ENCODE results near the gene PSMB3. TPM values are rescaled to one million over a fixed set of nuclear protein-coding genes. Genes with fewer than 3 reads are reported as not detected.
A peak's percentile ranks its signal among the peaks of the same experiment; 100 is the strongest.

The PSMB3 gene
- total and polyA plus RNA-seq, 9 of the 15 experiments (the other 6 are each of a cell fraction or from before 2014, with no cell fraction given), result 460 to 2,775 (median 574) TPM

DNA sequence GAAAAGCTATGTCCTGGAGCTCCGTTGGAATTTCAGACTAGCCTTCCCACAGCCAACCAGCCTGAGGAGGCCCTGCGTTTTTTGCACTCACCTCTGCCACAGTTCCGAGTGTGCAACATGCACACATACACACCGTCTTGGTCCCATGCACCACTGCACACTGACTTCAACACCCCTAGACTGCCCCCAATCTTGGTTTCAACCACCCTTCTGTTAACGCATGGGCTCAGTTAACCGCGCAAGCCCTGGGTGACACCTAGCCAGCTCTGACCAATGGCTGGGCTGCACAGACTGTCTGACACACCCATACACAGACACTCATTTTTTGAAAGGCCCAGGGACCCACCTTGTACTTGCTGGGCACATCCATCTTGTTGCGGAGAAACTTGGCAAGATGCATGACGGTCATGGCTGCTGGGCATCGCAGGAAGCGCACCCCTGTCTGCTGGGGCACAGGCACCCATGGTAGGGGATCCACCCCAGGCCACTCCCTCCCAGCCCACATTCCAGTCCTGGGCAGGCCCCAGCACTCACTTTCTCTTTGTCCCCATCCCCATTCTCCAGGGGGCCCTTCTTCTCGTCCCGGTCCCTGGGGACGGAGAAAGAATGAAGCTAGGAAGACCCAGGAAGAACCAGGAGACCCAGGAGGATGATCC is 14.4 kb upstream of the PSMB3 start:
- H3K36me3 ChIP-seq (ENCODE audit: control insufficient read depth, insufficient read depth, low read length), result peaks cover 71% of the 10 kb centered on the region; the same call in 2 of the 3 replicates
- no peak for FAIRE-seq
- intact Hi-C loops (cut with micrococcal nuclease) (no loop called here), in situ Hi-C loops (cut with MboI) (no loop called here)
- no TSS peak for BruUV-seq (replicated peaks)
- TF ChIP-seq, protein P1, sequence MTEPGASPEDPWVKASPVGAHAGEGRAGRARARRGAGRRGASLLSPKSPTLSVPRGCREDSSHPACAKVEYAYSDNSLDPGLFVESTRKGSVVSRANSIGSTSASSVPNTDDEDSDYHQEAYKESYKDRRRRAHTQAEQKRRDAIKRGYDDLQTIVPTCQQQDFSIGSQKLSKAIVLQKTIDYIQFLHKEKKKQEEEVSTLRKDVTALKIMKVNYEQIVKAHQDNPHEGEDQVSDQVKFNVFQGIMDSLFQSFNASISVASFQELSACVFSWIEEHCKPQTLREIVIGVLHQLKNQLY (CRISPR knock-in tag; conservative IDR thresholded peaks at IDR 0.05), result no peak
- TF ChIP-seq COPS2 (conservative IDR thresholded peaks at IDR 0.05), result no peak
- no peak for TF ChIP-seq ERF (CRISPR knock-in tag; IDR thresholded peaks at IDR 0.05)
- peak; percentile 42 for TF ChIP-seq POLR2G (IDR thresholded peaks at IDR 0.05; ENCODE audit: low read depth, low read length)
- TF ChIP-seq, protein P2, sequence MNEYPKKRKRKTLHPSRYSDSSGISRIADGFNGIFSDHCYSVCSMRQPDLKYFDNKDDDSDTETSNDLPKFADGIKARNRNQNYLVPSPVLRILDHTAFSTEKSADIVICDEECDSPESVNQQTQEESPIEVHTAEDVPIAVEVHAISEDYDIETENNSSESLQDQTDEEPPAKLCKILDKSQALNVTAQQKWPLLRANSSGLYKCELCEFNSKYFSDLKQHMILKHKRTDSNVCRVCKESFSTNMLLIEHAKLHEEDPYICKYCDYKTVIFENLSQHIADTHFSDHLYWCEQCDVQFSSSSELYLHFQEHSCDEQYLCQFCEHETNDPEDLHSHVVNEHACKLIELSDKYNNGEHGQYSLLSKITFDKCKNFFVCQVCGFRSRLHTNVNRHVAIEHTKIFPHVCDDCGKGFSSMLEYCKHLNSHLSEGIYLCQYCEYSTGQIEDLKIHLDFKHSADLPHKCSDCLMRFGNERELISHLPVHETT (CRISPR knock-in tag; conservative IDR thresholded peaks at IDR 0.05 in 1 of 2, IDR thresholded peaks at IDR 0.05 in 1 of 2), result no peak
- TF ChIP-seq, protein P3, sequence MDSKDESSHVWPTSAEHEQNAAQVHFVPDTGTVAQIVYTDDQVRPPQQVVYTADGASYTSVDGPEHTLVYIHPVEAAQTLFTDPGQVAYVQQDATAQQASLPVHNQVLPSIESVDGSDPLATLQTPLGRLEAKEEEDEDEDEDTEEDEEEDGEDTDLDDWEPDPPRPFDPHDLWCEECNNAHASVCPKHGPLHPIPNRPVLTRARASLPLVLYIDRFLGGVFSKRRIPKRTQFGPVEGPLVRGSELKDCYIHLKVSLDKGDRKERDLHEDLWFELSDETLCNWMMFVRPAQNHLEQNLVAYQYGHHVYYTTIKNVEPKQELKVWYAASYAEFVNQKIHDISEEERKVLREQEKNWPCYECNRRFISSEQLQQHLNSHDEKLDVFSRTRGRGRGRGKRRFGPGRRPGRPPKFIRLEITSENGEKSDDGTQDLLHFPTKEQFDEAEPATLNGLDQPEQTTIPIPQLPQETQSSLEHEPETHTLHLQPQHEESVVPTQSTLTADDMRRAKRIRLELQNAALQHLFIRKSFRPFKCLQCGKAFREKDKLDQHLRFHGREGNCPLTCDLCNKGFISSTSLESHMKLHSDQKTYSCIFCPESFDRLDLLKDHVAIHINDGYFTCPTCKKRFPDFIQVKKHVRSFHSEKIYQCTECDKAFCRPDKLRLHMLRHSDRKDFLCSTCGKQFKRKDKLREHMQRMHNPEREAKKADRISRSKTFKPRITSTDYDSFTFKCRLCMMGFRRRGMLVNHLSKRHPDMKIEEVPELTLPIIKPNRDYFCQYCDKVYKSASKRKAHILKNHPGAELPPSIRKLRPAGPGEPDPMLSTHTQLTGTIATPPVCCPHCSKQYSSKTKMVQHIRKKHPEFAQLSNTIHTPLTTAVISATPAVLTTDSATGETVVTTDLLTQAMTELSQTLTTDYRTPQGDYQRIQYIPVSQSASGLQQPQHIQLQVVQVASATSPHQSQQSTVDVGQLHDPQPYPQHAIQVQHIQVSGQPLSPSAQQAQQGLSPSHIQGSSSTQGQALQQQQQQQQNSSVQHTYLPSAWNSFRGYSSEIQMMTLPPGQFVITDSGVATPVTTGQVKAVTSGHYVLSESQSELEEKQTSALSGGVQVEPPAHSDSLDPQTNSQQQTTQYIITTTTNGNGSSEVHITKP (IDR thresholded peaks at IDR 0.05; ENCODE audit: partially characterized antibody), result peak; percentile 28
- TF ChIP-seq, protein P4, sequence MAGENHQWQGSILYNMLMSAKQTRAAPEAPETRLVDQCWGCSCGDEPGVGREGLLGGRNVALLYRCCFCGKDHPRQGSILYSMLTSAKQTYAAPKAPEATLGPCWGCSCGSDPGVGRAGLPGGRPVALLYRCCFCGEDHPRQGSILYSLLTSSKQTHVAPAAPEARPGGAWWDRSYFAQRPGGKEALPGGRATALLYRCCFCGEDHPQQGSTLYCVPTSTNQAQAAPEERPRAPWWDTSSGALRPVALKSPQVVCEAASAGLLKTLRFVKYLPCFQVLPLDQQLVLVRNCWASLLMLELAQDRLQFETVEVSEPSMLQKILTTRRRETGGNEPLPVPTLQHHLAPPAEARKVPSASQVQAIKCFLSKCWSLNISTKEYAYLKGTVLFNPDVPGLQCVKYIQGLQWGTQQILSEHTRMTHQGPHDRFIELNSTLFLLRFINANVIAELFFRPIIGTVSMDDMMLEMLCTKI (IDR thresholded peaks at IDR 0.05; ENCODE audit: partially characterized antibody), result no peak
- TF ChIP-seq, protein P5, sequence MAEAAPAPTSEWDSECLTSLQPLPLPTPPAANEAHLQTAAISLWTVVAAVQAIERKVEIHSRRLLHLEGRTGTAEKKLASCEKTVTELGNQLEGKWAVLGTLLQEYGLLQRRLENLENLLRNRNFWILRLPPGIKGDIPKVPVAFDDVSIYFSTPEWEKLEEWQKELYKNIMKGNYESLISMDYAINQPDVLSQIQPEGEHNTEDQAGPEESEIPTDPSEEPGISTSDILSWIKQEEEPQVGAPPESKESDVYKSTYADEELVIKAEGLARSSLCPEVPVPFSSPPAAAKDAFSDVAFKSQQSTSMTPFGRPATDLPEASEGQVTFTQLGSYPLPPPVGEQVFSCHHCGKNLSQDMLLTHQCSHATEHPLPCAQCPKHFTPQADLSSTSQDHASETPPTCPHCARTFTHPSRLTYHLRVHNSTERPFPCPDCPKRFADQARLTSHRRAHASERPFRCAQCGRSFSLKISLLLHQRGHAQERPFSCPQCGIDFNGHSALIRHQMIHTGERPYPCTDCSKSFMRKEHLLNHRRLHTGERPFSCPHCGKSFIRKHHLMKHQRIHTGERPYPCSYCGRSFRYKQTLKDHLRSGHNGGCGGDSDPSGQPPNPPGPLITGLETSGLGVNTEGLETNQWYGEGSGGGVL (CRISPR knock-in tag; IDR thresholded peaks at IDR 0.05), result no peak
- H3K79me2 ChIP-seq (ENCODE audit: control insufficient read depth, insufficient read depth, low read length), result peaks cover 19% of the 10 kb centered on the region
- ATAC-seq, result no peak
- WGBS (ENCODE audit: insufficient coverage, low coverage, missing lambda C conversion rate), result 91% methylated on average over 14 of the region's 14 CpGs
- no peak overlapping the region for H2AFZ ChIP-seq (ENCODE audit: low read depth, low read length)
- H3K9ac ChIP-seq (ENCODE audit: insufficient read depth in 1 of 2, low read depth in 2 of 2, low read length in 2 of 2), result no peak overlapping the region
- no peaks in the 10 kb centered on the region for H3K9me3 ChIP-seq (replicated peaks; ENCODE audit: control insufficient read depth, insufficient read depth, low read depth, low read length)
- peaks cover 2 to 36% of the 10 kb centered on the region in 2 experiments; a peak in 3 of 5 replicates for H3K4me1 ChIP-seq (replicated peaks in 1 of 2; ENCODE audit: control insufficient read depth in 2 of 2, insufficient read depth in 2 of 2, low read length in 2 of 2)
- H3K27ac ChIP-seq (ENCODE audit: extremely low read depth, low read depth, low read length), result no peak overlapping the region
- no peaks in the 10 kb centered on the region for H3K27me3 ChIP-seq (ENCODE audit: control insufficient read depth in 2 of 2, insufficient read depth in 2 of 2, low read length in 2 of 2)
- CTCF ChIA-PET (ENCODE audit: low intra/inter-chr PET ratio), result no interaction called here
- no peak overlapping the region for H3K4me2 ChIP-seq (ENCODE audit: insufficient read depth, low read length)
- no peak for DNase-seq (ENCODE audit: extremely low read depth in 1 of 4, low spot score in 3 of 4)
- H4K20me1 ChIP-seq (replicated peaks; ENCODE audit: control insufficient read depth, insufficient read depth, low read length), result peaks cover 7% of the 10 kb centered on the region; the same call in 1 of the 2 replicates
- peaks cover 3% of the 10 kb centered on the region for H3K9me1 ChIP-seq (ENCODE audit: control insufficient read depth, insufficient read depth, low read length)
- POLR2A ChIA-PET, result no interaction called here
- H3K4me3 ChIP-seq, result no peak overlapping the region

Data from K562 (cell line).